Neuron (in vitro differentiated cells): ENCODE measurements around the gene NLK.

ENCODE experiments used
- H2AFZ ChIP-seq: one replicate; pipeline ENCODE4 v1.6.1; 2013; ENCODE audit warnings: low read depth, mild to moderate bottlenecking, inconsistent platforms, low read length, moderate library complexity
- H3K27me3 ChIP-seq: one replicate; pipeline ENCODE4 v1.6.1; 2013; ENCODE audit warnings: low read length; ENCODE audit not compliant: insufficient read depth
- H3K36me3 ChIP-seq: one replicate; pipeline ENCODE4 v1.6.1; 2013; ENCODE audit warnings: low read length; ENCODE audit not compliant: insufficient read depth
- H3K4me1 ChIP-seq: one replicate; pipeline ENCODE4 v1.6.1; 2013; ENCODE audit warnings: low read length; ENCODE audit not compliant: insufficient read depth
- H3K4me3 ChIP-seq: 2 replicates; pipeline ENCODE4 v1.5.1; 2013; ENCODE audit warnings: mild to moderate bottlenecking, low read length, moderate library complexity
- H3K9me3 ChIP-seq: one replicate; pipeline ENCODE4 v1.6.1; 2013; ENCODE audit warnings: low read length

NLK gene

DNA sequence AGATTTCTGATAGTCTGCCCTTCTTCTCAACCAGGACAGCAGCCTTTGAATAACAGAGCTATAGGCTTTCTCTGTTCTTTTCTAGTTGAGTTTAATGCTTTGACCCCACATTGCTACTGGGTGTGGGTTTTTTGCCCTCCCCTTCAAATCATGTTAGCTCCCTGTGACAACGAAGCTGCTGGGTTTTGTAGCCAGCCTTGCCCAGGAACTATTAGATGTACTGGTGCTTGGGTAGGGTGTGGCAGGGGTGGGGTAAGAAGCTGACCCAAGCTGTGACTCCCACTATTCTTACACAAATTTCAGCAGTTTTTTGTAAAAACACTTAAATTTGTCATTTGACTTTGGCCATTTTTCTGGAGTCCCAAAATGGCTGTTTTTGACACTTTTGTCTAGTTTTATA lies 69.7 kb downstream of the NLK start:
- Histone ChIP-seq H3K4me1 (peaks cover 10% of the 10 kb centered on the region), H3K36me3 (no peaks in the 10 kb centered on the region), H3K9me3 (no peaks in the 10 kb centered on the region), H2AFZ (no peak overlapping the region), H3K4me3 (no peak overlapping the region), H3K27me3 (no peaks in the 10 kb centered on the region)

DNA sequence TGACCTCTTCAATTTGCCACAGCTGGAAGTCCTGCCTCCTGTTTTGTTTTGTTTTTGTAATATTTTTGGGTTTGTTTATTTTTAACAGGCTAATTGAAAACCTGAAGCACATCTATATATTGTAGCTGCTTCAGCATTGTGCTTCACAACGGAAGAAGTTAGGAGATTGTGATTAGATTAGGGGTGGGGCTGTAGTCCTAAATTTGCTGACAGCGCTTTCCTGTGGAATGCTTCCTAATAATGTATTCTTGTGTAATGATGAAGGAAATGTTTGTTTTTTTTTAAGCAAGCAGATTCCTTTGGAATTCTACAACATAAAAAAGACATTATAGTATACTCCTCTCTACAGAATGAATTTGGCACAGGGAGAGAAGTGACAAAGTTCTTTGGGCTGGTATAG lies 70.1 kb downstream of the NLK start:
- H3K27me3 ChIP-seq = no peaks in the 10 kb centered on the region
- H2AFZ ChIP-seq = no peak overlapping the region
- no peaks in the 10 kb centered on the region for H3K9me3 ChIP-seq
- H3K4me1 ChIP-seq = peaks cover 10% of the 10 kb centered on the region
- no peaks in the 10 kb centered on the region for H3K36me3 ChIP-seq
- H3K4me3 ChIP-seq = no peak overlapping the region

DNA sequence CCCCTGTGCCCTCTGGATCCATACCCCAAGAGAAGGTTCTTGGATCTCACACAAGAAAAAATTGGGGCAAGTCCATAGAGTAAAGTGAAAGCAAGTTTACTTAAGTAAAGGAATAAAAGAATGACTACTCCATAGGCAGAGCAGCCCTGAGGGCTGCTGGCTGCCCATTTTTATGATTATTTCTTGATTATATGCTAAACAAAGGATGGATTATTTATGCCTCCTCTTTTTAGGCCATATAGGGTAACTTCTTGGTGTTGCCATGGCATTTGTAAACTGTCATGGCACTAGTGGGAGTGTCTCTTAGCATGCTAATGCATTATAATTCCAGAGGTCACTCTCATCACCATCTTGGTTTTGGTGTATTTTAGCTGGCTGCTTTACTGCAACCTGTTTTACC lies 70.8 kb downstream of the NLK start:
- H3K4me3 ChIP-seq = no peak overlapping the region

DNA sequence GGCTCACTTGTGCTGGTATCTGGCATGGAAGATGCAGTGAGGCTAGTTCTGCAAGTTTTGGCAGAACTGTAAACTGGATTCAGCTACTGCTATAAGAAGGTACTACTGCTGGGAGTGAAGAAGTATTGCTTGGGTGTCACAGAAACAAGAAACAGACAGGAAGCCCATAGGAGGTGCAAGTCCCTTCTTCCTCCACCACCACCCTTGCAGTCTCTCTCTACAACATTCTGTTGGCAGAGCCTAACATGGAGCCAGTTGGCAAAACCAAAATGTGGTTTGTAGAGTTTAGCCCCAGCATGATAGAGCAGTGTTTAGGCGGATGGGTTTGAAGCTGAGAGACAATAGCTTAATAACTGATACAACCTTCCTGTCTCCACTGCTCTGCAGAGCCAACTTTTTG lies 72.6 kb downstream of the NLK start:
- H3K4me3 ChIP-seq = no peak overlapping the region
- no peak overlapping the region for H2AFZ ChIP-seq
- no peaks in the 10 kb centered on the region for H3K27me3 ChIP-seq
- H3K9me3 ChIP-seq = no peaks in the 10 kb centered on the region
- no peaks in the 10 kb centered on the region for H3K36me3 ChIP-seq
- peaks cover 24% of the 10 kb centered on the region for H3K4me1 ChIP-seq

More for the DNA sequence above, 70.8 kb downstream of the NLK start:
- Histone ChIP-seq H3K9me3 (no peaks in the 10 kb centered on the region), H2AFZ (no peak overlapping the region), H3K36me3 (no peaks in the 10 kb centered on the region), H3K27me3 (no peaks in the 10 kb centered on the region), H3K4me1 (peaks cover 14% of the 10 kb centered on the region)

DNA sequence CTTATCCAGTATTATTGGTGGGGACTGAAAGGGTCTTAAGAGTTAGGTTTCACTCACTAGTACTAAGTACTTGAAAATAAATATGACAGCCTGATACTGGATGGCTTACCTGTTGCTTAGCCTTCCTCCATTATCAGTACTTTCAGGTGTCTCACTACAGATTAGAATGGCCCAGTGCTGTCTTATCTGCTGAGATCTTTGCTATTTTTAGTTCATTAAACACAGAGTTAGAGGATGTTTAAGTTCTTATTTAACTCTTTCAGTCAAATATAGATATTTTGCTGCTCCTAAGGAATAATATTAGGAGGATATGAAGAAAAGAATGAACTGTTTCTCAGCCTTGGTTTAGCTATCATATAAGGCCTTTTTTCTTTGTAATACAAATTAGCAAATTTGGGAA lies 74.8 kb downstream of the NLK start:
- no peaks in the 10 kb centered on the region for H3K36me3 ChIP-seq
- no peak overlapping the region for H2AFZ ChIP-seq
- no peak overlapping the region for H3K4me3 ChIP-seq
- peaks cover 20% of the 10 kb centered on the region for H3K4me1 ChIP-seq
- no peaks in the 10 kb centered on the region for H3K9me3 ChIP-seq
- no peaks in the 10 kb centered on the region for H3K27me3 ChIP-seq

DNA sequence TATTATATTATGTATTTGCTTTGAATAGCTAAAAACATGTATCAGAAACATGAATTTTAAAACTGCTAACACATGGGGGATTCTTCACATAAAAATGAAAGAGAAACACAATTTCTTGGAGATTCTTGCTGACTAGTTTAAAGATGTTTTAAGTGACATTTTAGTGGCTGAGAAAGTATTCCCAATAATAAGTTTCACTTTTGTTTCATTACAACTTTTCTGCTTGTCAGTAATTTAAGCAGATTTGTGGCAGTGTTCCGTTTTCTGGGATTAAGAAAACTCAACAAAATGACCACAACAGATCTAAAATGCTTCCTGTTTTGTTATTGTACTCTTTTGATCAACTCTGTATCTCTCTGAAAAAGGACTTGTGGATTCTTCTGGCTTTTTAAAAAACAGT lies 75.9 kb downstream of the NLK start:
- no peaks in the 10 kb centered on the region for H3K27me3 ChIP-seq
- H3K9me3 ChIP-seq = no peaks in the 10 kb centered on the region
- no peak overlapping the region for H2AFZ ChIP-seq
- peaks cover 19% of the 10 kb centered on the region for H3K4me1 ChIP-seq
- no peak overlapping the region for H3K4me3 ChIP-seq
- H3K36me3 ChIP-seq = peaks cover 2% of the 10 kb centered on the region

DNA sequence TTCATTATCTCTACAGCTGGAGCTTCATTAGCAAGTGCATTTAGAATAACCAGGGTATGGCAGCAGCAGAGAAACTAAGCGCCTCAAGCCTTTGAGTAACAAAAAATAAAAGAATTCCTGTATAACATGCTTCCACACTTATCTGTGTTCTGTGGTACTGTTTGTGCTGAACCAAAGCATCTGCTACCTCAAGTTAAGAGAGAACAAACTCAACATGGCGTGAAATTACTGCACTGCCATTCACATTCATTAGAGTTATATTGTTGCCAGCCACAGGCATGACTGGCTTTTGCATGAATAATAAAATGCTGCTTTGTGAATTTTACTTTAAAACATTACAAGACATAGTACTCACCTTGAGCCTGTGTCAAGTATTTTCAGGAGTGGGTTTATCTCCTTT lies 76.6 kb downstream of the NLK start:
- H3K4me1 ChIP-seq = peaks cover 19% of the 10 kb centered on the region
- H3K9me3 ChIP-seq = no peaks in the 10 kb centered on the region
- H3K4me3 ChIP-seq = no peak overlapping the region
- H3K36me3 ChIP-seq = peaks cover 3% of the 10 kb centered on the region
- no peaks in the 10 kb centered on the region for H3K27me3 ChIP-seq
- H2AFZ ChIP-seq = no peak overlapping the region

DNA sequence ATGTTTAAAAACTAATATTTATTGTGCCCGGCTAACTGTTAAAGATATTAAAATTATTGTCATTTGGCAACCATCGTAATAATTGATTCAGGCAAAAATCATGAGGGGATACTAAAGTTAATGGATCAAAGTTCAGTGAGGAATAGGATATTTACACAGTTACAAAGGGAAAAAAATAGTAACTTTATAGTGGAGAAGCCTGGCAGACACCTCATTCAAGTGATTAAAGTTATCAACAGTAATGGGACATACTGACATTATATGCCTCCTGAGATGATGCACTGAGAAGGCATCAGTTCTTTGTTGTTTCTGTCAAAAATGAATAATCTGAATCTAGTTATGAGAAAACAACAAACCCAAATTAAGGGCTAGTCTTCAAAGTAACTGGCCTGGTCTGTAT lies 77.1 kb downstream of the NLK start:
- Histone ChIP-seq H3K36me3 (peaks cover 7% of the 10 kb centered on the region), H3K27me3 (no peaks in the 10 kb centered on the region), H3K9me3 (no peaks in the 10 kb centered on the region), H3K4me3 (no peak overlapping the region), H2AFZ (no peak overlapping the region), H3K4me1 (peaks cover 19% of the 10 kb centered on the region)

DNA sequence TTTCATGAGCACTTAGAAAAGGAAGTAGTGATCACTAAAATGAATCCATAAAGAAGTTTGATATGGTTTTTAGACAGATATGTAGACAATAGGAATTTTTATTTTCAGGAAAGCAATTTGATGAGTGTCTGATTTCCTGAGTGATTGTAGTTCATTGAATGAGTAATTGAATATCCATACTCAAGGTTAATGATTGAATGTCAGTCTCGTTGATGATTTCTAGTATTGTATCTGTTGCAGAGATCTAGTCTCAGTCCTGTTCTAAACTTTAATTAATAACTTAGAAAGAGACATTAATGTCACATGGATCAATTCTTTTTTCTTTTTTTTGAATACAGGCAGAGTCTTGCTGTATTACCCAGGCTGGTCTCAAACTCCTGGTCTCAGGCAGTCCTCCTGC lies 78.3 kb downstream of the NLK start:
- H3K4me1 ChIP-seq = peaks cover 19% of the 10 kb centered on the region
- H3K36me3 ChIP-seq = peaks cover 9% of the 10 kb centered on the region
- no peak overlapping the region for H3K4me3 ChIP-seq
- H3K27me3 ChIP-seq = no peaks in the 10 kb centered on the region
- no peaks in the 10 kb centered on the region for H3K9me3 ChIP-seq
- no peak overlapping the region for H2AFZ ChIP-seq

DNA sequence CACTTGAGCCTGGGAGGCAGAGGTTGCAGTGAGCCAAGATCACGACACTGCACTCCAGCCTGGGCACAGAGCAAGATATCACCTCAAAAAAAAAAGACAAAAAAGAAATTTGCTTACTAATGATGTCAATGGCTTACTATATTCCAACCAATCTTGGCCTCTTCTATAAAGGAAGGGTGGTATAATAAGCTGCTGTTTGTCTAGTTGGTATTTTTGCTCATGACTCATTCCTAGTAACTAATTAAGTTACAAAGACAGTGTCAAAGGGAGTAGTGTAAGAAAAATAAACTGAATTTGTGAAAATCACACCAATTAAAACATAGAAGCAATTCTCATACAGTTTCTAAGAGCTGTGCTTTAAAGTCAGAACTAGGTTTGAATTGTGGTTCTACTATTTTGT lies 82.5 kb downstream of the NLK start:
- Histone ChIP-seq H3K36me3 (peaks cover 9% of the 10 kb centered on the region), H3K4me1 (peaks cover 3% of the 10 kb centered on the region), H2AFZ (no peak overlapping the region), H3K9me3 (no peaks in the 10 kb centered on the region), H3K27me3 (no peaks in the 10 kb centered on the region), H3K4me3 (no peak overlapping the region)

DNA sequence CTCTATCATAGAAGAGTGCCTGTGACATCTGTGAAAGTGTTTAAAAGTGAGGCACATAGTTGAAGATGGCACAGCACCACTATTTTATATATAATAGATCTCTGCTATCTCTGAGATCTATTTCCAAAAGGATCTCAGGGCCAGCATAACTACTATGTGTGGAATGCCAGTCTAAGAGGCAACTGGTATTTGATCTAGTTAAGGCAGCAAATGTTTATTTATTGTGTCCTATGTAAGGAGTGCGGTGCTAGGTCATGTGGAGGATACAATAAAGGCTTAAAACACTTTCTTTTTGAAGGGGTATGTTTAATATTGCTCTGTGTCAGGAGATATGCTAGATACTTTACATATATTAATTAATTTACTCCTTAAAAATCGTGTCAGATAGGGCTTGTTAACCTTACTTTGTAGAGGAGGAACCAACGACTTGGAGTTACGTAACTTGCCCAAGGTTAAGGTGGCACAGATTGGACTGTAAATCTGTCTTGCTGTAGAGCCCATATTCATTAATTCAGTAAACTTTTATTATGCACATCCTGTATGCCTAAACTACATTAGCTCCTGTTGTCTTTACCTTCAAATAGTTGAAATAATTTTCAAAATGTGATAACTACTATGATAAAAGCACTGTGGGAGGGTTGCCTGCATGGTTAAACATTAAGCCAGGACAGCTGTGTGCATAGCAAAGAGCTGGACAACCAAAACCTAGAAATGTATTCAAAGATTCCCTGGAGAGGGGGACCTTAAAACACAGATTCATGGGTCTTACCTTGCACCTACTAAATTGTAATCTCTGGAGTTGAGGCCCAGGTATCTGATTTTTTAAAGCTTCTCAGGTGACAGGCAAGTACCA lies 83.3 kb downstream of the NLK start:
- no peak overlapping the region for H3K4me3 ChIP-seq
- peaks cover 9% of the 10 kb centered on the region for H3K36me3 ChIP-seq
- no peaks in the 10 kb centered on the region for H3K9me3 ChIP-seq
- H3K27me3 ChIP-seq = no peaks in the 10 kb centered on the region
- H2AFZ ChIP-seq = no peak overlapping the region
- peaks cover 10% of the 10 kb centered on the region for H3K4me1 ChIP-seq

DNA sequence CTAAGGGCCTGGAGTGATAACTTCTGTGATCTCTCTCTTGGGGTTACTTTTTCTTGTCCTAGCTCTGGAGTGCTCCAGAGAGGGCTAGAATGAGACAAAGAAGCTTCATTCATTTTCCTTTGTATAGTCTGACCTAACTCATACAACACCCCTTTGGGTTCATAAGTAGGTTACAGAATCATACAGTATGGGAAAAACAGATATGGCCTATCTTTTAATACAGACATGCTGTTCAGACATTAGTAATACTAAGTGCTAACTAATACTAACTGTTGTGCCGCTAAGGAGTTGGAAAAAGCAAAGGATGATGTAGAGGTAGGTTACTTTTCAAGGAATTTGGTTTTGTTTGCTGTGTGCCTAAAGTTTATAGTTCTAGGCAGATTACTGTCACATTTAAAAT lies 84.7 kb downstream of the NLK start:
- Histone ChIP-seq H3K36me3 (peaks cover 11% of the 10 kb centered on the region), H2AFZ (no peak overlapping the region), H3K9me3 (no peaks in the 10 kb centered on the region), H3K27me3 (no peaks in the 10 kb centered on the region), H3K4me3 (no peak overlapping the region), H3K4me1 (peaks cover 10% of the 10 kb centered on the region)

DNA sequence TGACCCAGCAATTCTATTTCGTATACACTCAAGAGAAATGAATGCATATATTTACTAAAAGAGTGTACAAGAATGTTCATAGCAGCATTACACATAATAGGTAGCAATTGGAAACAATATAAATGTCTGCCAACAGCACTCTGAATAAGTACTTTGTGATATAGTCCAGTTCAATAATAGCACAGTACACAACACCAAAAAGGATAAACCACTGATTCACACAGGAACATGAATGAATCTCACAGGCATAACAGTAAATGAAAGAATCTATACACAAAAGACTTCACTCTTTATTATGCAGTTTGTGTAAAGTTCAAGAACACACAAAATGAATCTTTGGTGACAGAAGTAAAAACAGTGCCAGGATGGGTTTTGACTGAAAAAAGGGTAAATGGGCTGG lies 86.3 kb downstream of the NLK start:
- H3K36me3 ChIP-seq = peaks cover 23% of the 10 kb centered on the region
- no peaks in the 10 kb centered on the region for H3K9me3 ChIP-seq
- no peak overlapping the region for H3K4me3 ChIP-seq
- no peaks in the 10 kb centered on the region for H3K27me3 ChIP-seq
- no peak overlapping the region for H2AFZ ChIP-seq
- H3K4me1 ChIP-seq = peaks cover 10% of the 10 kb centered on the region

DNA sequence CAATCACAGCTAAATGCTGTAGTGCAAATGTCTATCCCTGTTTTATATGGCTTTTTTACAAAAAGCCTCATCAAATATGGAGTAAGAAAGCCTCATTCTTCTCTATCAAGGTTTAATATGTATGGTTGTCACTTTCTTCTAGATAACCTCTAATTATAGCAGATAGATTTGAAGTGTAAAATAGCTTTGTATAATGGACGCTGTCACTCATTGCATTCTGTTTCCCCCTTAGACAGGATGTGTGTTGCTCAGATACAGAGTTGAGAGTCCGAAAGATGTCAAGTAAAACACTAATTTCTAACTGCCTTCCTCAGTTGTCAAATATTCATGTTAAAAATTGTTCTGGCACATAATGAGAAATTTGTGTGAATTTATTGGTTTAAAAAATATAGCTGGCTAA lies 88.0 kb downstream of the NLK start:
- Histone ChIP-seq H3K9me3 (no peaks in the 10 kb centered on the region), H2AFZ (no peak overlapping the region), H3K36me3 (peaks cover 22% of the 10 kb centered on the region), H3K4me1 (peaks cover 10% of the 10 kb centered on the region), H3K27me3 (no peaks in the 10 kb centered on the region), H3K4me3 (no peak overlapping the region)
